HG03175 (cell line): ENCODE data around the gene MFSD2B.

Experiments
- ATAC-seq: cut with Tn5 transposase; IDR thresholded peaks from one replicate; pipeline ENCODE4 v1.9.1; 2021; ENCODE audit warnings: mild to moderate bottlenecking, moderate library complexity; ENCODE audit not compliant: unreplicated experiment

The MFSD2B gene

DNA sequence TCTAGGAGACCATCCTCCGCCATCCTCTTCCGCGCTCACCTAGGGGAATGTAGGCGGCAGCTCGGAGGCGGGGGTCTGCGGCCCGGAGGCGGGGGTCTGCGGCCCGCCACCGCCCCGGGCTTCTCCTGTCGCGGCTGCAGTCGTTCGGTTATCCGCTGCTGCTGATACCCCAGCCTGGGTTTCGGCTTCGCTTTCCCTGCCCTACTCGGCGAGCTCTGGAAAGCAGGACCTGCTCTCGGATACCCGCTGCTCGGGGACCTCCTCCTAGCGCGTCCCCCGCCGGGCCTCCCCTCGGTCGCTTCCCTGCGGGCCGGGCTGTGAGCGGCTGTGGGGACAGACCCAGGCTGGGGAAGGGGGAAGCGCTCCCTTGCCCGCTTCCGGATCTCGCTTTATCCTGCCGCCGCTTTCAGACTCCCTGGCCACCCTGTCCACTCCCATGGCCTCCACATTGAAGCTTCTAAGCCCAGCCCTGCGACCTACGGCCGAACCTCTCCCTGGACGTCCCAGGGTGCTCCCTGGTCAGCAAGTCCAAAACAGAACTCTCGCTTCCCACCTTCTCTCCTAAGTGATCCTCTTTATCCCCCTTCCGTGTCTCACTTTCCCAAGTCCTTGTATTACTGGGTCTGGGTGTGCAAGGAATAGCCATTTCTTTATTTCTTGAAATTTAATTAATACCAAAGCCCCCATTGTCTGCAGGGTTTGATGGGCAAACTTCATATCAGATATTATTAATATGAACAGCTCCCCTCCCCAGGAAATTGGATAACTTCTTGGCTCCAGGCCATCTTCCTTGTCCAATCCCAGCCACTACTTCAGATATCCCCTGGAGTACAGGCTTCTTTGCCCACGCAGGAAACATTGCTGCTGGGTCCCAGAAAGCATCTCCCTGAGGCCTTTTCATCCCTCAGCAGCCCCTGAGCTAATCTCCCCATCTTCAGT lies 40.4 kb downstream of the MFSD2B start:
- no peak for ATAC-seq

DNA sequence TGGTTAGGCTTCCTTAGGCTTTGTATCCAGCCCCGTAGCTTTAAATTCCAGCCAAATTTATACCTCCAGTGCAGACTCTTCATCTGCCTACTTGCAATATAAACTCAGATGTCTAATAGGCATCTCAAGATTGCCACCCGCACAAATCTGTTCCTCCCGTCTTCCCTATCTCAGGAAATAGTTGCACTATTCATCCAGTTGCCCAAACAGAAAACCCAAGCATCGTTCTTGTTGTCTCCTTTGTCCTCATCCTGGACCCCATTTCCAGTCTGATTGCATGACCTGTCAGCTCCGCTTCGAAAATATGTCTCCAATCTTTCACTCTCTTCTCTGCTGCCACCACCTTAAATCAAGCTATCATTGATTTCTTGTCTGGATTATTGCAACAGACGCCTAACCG lies 41.9 kb downstream of the MFSD2B start:
- no peak for ATAC-seq

DNA sequence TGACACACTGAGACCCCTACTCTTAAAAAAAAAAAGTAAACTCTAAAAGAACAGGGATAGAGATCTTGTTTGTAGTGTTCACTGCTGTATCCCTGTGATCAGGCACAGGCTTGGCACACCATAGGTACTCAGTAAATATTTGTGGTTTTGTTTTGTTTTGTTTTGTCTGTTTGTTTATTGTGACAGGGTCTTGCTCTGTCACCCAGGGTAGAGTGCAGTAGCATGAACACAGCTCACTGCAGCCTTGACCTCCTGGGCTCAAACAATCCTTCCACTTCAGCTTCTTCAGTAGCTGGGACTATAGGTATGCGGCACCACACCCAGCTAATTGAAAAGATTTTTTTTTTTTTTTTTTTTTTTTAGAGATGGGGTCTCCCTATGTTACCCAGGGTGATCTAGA lies 43.1 kb downstream of the MFSD2B start:
- no peak for ATAC-seq

DNA sequence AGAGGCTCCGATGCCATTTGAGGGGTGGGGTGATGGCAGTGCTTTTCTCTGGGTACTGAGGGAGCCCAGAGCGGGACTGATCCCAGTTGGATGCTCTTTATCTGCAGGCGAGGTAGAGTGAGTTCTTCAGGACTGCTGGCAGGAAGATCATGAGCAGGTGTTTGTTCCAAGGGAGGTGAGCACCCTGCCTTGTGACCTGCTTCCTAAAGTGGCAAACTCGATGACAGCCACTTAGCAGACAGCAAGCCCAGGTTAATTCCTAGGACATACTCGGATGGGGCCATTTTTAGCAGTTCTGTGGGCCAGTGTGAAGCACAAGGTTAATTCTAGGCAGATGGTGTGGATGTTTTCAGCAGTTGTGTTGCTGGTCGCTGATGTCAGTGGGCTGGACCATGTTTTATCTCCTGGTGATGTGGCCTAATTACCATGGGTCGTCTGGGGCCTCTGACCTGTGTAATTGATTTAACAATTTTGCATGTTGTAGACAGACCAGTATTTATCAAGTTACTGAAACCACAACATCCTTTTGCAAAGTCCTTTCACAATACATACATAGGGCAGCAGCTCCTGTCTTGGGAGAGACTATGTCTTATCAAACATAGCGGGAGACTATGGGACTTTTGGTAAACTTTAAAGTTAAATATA lies 44.6 kb downstream of the MFSD2B start:
- no peak for ATAC-seq

DNA sequence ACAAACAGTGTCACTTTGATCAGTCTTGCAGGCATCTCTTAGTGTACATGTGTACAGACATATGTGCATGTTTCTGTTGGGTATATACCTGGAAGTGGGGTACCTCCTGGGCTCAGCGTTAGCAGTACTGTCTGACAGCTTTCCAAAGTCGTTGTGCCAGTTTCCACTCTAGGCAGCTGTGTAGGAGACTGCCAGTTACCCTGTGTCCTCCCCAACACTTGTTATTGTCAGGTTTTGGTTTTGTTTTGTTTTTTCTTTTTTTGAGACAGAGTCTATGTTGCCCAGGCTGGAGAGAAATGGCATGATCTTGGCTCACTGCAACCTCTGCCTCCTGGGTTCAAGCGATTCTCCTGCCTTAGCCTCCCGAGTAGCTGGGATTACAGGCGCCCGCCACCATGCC lies 45.9 kb downstream of the MFSD2B start:
- no peak for ATAC-seq

DNA sequence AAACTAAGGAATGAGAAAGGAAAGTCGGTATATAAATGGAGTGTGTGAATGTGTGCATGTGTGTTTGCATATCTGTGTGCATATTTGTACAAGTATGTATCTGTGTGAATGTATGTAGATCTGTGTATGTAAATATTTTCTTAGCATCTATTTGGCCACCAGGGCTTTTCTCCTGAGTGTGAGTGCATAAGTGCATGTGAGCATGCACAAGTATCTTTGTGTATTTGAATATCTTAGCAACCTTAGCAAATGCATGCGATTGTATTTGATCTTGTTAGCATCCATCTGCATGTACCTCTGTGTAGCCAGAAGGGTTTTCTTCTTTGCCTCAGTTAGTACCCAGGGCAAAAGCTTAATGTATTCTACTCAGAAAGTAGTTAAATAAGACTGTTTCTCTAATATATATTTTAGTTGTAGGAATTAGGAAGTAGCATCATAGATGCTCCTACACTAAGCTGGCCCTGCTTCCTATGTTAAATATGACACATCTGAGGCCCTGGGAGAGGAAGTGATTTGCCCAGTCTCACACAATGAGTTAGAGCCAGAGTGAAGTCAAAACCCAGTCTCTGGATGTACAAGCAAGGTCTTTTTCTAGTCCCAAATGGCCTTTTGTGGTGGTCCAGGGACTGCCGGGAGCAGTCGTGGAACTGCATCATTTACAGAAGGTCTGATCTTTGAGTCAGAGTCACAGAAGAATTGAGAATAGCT lies 48.8 kb downstream of the MFSD2B start:
- no peak for ATAC-seq

DNA sequence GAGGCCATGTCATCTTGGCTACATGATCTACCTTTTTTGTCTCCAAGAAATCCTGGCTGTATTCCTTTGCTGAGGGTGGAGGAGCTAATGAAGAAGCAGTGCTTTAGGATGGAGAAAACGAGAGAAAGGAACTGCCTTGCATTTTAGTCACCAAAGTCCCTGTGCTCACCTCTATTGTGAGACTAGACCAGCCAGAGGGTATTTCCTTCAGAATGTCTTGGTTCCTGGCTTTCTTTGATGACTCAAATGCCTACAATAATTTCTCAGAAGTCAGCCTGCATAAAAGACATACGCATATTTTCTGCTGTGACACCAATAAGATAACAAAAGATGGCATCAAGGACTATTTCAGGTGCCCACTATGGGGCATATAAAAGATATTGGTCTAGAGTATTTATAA lies 55.5 kb downstream of the MFSD2B start:
- no peak for ATAC-seq

DNA sequence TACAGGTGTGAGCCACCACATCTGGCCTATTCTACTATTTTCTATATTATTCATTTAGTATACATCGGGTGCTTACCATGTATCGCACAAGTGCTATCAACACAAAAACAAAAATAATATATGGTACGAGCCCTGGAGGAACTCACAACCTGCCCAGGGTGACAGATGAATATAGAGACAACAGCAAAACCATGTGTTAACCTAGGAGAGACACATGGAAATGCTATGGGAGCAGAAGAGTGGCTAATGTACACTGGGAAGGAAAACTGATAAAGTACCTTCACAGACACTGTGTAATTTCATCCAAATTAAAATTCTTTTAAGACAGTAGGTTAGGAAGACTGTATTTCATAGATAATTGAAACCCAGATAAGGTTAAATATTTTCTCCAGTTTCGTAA lies 62.4 kb downstream of the MFSD2B start:
- no peak for ATAC-seq

DNA sequence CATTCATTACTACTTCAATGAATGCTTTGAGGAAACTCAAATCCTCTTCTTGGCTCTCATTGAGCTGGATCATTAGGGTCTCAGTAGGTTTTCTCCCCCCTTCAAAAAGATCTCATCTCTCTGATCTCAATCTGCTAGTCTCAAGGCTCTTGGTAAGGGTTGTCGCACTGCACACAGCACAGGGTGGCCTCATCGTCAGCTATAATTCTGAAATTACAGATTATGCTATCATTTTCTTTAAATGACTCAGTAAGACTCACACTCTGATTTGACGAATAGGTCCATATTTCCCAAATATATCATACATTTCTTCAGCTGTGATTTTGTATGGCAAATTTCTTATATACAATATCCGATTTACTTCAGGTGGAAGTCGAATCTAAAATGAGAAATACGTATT lies 63.9 kb downstream of the MFSD2B start:
- no peak for ATAC-seq

DNA sequence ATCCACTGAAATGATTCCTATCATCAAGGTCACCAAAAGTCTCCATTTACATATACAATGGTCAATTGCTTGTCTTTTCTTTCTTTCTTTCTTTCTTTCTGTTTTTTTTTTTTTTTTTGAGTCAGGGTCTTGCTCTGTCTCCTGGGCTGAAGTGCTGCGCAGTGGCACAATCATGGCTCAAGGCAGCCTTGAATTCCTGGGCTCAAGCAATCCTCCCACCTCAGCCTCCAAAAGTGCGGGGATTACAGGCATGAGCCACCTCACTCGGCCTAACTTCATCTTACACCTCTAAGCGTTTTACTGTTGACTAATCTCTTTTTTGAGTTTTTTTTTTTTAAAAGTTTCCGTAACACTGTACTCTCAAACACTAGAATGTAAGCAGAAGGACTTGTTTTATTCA lies 65.4 kb downstream of the MFSD2B start:
- no peak for ATAC-seq
